ENCODE measurements around the gene STOM.

STOM gene

DNA sequence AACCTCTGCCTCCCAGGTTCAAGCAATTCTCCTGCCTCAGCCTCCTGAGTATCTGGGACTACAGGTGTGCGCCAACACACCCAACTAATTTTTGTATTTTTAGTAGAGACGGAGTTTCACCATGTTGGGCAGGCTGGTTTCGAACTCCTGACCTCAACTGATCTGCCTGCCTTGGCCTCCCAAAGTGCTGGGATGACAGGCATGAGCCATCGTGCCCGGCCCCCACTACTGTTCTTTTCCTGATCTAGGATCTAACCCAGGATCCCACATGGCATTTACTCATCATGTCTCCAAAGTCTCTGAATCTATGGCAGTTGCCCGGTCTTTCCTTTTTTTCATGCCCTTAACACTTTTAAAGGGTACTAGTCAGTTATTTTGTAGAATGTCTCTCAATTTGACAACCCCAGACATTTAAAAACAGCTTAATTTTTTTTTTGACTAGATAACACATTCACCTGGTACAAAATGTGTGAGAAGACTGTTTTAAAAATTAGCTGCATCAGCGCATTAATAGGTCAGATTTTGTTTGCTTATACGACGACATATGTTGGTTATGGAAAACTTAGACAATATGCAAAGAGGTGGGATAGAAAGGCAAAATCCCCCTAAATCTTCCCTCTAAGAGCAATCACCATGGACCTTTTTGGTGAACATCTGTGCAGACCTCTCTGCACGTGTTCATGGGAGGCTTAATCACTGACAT, 46.5 kb downstream of the STOM start:
- in situ Hi-C loops (cut with MboI; ENCODE audit: low pct_unique_long_range_greater_than_20kb, low sequenced_read_pairs, unreplicated experiment): no loop called here
- no peak for DNase-seq (ENCODE audit: low spot score)
- TF ChIP-seq, protein P1, sequence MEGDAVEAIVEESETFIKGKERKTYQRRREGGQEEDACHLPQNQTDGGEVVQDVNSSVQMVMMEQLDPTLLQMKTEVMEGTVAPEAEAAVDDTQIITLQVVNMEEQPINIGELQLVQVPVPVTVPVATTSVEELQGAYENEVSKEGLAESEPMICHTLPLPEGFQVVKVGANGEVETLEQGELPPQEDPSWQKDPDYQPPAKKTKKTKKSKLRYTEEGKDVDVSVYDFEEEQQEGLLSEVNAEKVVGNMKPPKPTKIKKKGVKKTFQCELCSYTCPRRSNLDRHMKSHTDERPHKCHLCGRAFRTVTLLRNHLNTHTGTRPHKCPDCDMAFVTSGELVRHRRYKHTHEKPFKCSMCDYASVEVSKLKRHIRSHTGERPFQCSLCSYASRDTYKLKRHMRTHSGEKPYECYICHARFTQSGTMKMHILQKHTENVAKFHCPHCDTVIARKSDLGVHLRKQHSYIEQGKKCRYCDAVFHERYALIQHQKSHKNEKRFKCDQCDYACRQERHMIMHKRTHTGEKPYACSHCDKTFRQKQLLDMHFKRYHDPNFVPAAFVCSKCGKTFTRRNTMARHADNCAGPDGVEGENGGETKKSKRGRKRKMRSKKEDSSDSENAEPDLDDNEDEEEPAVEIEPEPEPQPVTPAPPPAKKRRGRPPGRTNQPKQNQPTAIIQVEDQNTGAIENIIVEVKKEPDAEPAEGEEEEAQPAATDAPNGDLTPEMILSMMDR (IDR thresholded peaks at IDR 0.05; ENCODE audit: extremely low read depth, insufficient read depth, missing control alignments): no peak

DNA sequence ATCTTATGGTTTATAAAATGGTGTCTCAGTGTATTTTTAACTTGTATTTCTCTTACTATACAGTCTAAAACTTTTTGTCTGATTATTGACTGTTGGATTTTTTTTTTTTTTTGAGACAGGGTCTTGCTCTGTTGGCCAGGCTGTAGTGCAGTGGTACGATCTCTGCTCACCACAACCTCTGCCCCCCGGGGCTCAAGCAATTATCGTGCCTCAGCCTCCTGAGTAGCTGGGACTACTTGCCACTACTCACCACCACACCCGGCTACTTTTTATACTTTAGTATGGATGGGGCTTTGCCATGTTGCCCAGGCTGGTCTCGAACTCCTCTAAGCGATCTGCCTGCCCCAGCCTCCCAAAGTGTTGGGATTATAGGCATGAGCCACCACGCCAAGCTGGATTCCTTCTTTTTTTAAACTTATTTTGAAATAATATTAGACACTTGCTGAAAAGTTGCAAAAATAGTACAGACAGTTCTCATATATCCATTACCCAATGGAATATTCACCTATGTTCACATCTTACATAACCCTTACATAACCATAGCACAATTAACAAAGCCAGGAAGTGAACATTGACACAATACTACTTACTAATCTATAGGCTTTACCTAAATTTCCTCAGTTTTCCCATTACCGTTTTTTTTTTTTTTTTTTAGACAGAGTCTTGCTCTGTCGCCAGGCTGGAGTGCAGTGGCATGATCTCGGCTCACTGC, 47.2 kb downstream of the STOM start:
- DNase-seq (ENCODE audit: low spot score): no peak
- TF ChIP-seq, protein P1 (IDR thresholded peaks at IDR 0.05; ENCODE audit: extremely low read depth, insufficient read depth, missing control alignments): no peak
- in situ Hi-C loops (cut with MboI; ENCODE audit: low pct_unique_long_range_greater_than_20kb, low sequenced_read_pairs, unreplicated experiment): no loop called here

DNA sequence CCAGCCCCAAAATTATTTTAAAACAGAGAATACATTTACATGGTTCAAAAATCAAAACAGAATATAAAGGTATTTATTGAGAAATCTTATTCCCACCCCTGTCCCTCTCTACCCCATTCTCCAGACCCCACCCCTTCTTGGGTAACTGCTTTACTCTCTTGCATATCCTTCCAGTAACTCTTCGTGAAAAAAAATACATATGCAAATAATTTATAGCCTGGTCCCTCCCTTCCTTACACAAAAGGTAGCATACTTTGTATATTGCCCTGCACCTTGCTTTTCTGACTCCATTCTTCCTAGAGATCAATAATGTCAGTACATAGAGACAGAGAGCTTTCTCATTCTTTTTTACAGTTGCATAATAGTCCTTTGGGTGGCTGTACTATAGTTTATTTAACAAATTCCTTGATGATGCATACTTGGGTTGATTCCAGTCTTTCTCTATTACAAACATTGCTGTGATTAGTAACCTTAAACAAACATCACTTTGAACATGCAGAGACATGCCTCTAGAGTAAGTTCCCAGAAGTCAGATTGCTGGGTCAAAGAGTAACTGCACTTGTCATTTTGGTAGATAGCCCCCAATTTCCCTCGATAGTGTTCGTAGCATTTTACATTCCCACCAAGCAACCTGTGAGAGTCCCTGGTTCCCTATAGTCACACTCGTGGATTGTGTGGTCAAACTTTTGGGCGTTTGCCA, 47.9 kb downstream of the STOM start:
- in situ Hi-C loops (cut with MboI; ENCODE audit: low pct_unique_long_range_greater_than_20kb, low sequenced_read_pairs, unreplicated experiment): no loop called here
- TF ChIP-seq, protein P1 (IDR thresholded peaks at IDR 0.05; ENCODE audit: extremely low read depth, insufficient read depth, missing control alignments): no peak
- DNase-seq (ENCODE audit: low spot score): no peak

DNA sequence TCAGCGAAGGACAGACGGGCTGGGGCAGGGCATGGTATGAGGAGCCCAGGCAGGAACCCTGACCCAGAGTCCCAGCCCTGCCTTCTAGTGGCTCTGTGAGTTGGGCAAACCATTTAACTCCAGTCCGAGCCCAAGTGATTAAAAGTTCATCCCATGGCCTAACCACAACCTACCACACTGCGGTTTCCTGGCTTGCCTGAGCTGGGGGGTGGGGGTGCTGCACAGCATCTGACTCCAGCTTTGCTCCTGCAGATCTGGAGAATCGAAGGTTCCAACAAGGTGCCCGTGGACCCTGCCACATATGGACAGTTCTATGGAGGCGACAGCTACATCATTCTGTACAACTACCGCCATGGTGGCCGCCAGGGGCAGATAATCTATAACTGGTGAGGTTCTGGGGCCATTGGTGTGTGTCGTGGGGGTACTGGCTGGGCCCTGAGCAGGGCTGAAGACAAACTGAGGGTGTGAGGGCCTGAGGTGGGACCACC, 49.0 kb downstream of the STOM start:
- DNase-seq (ENCODE audit: low spot score): no peak
- in situ Hi-C loops (cut with MboI; ENCODE audit: low pct_unique_long_range_greater_than_20kb, low sequenced_read_pairs, unreplicated experiment): no loop called here
- TF ChIP-seq, protein P1 (IDR thresholded peaks at IDR 0.05; ENCODE audit: extremely low read depth, insufficient read depth, missing control alignments): no peak

DNA sequence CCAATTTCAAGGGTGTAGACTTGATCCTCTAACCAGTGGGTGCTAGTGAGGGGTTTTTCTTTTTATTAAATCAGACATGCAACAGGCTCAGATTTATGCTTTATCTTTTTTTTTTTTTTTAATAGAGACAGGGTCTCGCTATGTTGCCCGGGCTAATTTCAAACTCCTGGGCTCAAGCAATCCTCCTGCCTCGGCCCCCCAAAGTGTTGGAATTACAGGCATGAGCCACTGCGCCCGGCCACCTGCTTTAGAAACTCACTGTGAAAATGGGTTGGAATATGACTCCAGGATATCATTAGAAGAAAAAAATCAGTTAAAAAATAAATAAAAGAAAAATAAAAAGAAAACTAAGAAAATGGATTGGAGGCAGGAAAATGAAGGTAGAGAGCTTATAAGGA, 50.7 kb downstream of the STOM start:
- in situ Hi-C loops (cut with MboI; ENCODE audit: low pct_unique_long_range_greater_than_20kb, low sequenced_read_pairs, unreplicated experiment): loop anchor here (5.0 to 10.0 kb wide), 2 partner anchors 55 to 78 kb away; partner anchors contain the start of gene STOM

More for the DNA sequence above, 50.7 kb downstream of the STOM start:
- DNase-seq (ENCODE audit: low spot score): no peak
- TF ChIP-seq, protein P1 (IDR thresholded peaks at IDR 0.05; ENCODE audit: extremely low read depth, insufficient read depth, missing control alignments): no peak
